GM21526 (cell line): Measurements from ENCODE around the gene KAT6B.
"Not testable (repeated sequence)": the region's sequence is repeated elsewhere in the genome, so short reads cannot be mapped to it uniquely, and the experiment has no call there.

ENCODE experiments used
- ATAC-seq: cut with Tn5 transposase; IDR thresholded peaks from one replicate; pipeline ENCODE4 v1.9.1; 2021; ENCODE audit warnings: moderate library complexity; ENCODE audit not compliant: unreplicated experiment, low FRiP score

Gene KAT6B

DNA sequence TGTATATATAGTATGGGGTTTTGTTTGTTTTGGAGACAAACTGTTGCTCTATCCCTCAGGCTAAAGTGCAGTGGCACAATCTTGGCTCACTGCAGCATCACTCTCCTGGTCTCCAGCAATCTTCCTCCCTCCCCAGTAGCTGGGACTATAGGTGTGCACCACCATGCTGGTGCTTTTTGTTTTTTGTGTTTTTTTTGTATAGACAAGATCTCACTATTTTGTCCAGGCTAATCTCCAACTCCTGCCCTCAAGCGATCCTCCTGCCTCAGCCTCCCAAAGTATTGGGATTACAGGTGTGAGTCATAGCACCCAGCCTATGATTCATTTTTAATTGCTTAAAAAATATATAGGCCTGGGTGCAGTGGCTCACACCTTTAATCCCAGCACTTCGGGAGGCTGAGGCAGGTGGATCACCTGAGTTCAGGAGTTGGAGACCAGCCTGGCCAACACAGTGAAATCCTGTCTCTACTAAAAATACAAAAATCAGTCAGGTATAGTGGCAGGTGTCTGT lies 229.6 kb downstream of the KAT6B start:
- ATAC-seq = not testable (repeated sequence)

DNA sequence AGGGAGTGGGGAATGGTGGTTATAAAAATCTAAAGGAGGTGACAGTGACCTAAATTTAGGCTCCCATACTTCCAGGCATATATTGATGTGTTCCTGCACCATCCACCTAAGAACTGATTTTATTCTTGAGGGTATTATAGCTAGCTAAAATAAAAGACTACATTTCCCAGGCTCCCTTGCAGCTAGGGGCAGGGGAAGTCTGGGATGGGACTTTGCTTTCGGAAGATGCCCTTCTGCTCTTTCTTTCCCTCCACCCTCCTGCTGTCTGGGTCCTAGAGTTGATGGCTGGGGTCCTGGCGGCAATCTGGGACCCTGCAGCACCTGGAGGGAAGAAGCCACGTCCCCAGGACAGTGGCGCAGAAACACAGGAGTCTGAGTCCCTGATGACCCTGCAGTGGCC lies 231.3 kb downstream of the KAT6B start:
- no peak for ATAC-seq

DNA sequence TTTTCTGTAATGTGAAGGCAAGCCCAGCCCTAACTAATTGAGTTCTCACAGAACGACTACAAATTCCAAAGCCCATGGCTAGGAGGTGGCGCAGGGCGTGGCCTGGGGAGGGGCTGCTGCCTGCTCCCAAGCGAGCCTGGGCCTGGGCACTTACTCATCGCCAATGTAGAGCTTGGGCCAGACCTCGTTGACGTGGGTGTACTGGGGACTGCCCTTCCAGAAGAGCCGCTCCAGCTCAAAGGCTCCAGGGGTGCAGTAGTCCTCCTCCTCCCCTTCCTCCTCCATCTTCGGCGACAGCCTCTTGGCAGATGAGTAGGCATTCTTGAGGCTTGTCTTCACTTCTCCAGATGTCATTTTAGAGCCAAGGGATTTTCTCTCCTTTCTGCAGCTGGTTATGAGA lies 231.8 kb downstream of the KAT6B start:
- no peak for ATAC-seq

DNA sequence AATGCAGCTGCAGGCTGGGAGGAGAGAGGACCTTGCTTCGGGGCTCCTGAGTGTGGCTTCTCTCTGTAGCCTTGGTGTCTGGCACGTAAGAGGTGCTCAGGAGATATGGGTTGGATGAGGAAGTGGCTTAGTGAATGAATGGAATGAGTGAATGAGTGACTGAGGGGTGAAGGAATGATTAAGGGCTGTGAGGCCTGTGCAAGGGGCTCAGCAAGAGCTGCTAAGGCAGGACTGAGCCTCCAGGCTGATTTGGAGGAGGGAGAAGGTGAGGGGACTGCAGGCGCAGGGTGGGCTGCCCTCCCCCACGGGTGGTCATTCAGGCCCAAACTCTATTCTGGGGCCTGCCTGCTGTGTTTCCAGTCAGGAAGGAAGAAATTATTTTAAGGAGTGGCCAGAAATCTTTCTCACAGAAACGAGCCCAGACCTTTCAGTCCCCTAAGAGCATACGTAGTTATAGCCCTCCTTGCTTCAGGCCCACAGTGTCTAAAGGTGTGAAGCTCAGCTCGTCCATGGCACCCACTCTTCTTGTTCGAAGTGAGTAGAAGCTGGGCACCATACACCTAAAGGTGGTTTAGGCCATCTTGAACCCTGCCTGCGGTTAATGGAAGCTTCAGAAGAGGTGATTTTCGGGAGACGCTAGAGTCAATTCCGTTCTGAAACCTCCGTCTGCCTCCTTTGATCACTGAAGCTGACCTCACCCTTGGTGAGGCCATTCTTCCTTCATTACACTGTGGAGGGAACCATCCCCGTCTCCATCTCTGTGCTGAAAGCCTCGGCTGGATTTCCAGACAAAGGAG lies 235.5 kb downstream of the KAT6B start:
- ATAC-seq = no peak

DNA sequence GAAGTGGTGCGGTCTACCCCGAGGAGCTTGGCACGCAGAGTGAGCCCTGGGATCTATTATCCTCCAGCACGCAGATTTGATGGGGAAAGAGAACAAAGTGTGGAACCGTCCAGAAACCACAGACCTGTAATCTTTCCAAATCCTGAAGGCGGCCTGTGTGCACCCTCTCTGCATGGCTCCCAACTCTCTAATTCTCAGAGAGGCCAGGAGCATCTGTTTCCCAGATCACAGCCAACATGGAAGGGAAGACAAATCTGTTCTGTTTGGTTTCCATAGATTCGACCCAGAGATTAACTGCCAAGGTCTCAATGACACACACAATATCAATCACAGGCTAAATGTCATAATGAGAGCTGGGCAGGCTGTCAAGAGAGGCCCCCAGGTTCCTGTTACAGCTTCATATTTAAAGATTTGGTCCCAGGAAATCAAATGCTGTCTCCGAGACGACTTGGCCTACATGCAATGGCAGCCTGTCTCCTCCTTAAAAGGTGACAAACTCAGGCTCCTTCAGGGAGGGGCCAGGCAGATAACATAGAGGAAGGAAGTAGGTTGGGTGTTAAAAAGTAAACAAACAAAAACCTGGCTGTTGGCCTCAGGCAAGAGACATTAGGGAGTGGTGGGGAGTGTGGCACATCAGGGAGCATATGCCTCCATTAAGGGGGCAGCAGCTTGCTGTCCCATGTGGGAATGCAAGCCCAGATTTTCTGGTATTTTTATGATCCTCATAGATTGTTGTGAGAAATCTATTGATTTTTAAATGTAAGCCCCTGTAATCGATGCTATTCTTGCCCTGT lies 236.3 kb downstream of the KAT6B start:
- no peak for ATAC-seq

DNA sequence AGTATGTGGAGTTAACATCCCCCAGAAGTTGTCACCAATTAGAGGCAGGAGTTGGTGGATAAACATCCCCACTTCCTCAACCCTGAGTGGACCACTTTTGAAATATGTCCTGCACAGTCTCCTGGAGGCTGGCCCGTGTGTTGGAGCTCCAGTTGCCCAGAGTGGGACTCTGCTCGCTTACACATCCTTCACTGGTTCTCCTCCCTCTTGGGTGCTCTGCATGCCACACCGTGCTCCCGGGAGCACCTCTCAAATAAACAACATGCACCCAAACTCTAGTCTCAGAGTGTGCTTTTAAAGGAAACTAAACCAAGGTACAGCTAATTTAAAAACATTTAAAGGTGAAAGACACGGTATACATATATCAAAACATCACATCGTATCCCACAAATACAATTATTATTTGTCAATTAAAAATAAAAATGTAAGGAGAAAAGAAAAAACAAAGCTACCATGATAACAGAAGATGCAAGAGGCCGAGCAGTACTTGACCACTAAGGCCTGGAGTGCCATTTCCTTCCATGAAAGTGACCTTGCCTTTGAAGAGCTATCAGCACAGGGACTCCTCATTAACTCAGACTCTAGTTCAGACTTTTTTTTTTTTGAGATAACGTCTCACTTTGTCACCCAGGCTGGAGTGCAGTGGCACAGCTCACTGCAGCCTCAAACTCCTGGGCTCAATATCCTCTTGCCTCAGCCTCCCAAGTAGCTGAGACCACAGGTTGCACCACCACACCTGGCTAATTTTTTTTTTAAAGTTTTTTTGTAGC lies 237.2 kb downstream of the KAT6B start:
- ATAC-seq = no peak

DNA sequence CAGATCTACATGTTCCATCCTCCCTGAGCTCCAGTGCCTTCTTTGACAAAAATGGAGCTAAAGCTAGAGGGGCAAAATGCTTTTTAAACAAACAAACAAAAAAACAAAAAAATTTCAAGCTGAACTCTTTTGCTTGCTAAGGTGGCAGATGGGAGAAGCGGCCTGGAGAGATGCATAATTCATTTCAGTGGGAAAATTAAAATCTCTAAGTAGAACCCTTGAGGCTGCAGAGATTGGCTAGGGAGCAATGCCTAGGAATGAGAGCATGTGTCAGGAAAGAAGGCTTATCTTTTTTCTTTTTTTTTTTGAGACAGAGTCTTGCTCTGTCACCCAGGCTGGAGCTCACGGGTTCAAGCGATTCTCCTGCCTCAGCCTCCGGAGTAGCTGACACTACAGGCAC lies 238.7 kb downstream of the KAT6B start:
- no peak for ATAC-seq

DNA sequence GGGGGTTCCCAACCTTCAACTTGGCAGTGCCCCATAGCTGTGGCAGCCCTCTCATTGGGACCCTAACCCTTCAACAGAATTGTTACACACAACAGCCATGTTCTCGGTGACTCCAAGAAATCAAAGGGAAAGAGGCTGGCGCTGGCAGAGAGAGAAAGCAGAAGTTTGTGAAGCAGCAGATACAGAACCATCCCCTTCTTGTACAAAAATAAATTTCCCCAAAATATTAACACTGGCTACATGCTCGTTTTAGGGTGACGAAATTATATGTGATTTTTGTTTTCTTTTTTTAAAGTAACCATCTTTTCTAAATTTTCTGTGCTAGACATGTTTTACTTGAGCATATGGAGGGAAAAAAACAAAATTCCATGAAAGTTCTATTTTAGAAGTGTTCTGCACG lies 239.9 kb downstream of the KAT6B start:
- ATAC-seq = no peak

DNA sequence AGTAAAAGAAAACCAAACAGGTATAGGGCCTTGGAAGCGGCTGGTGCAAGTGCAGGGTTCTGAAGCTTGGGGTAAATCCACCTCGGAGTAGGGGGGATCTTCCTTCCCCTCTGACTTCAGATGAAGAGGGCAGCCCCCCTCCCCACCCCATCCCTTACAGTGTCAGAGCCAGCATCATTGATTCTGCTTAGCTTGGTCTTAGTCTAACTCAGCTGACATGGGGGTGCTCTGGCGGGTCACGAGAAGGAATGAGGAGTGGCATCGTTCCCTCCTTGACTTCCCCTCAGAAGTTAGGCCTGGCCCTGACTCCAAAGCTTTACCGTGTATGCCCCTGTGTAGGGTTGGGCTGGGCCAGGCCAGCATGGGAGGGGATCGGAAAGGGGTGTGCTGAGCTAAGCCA lies 240.9 kb downstream of the KAT6B start:
- no peak for ATAC-seq

DNA sequence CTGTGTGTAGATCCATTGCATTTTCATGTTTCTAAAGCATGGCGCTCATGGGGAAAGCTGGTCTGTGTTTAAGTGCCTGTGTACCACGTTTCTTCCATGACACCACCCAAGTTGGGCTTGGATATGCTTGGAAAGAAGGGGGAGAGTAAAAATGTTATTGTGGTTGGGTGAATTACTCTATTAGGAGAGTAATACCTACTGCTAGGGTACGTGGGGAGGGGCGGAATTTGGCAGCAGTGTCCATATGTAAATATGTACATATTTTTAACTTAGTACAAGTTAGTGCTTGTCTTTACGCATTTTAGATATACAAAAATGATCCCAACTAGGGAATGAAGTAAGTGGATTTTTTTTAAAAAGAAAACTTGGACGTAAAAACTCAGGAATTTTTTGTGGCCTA lies 242.1 kb downstream of the KAT6B start:
- ATAC-seq = no peak

DNA sequence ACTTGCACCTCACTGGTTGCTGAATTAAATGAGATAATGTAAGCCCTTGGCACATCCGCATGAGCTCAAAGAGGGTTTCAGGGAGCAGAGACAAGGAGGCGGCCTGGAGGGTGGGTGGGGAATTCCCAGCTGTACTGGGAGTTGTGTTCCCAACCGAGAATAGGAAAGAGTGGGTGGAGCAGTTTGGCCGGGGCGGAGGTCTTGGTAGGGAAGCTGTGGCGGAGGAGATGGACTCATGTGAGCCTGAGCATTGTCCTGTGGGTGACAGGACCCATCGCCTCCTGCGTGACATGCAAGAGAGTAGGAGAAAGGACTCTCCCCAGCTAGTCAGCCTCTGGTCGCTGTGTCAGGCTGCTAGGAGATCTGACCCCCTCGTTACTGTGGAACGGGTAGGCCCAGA lies 244.1 kb downstream of the KAT6B start:
- ATAC-seq = no peak

DNA sequence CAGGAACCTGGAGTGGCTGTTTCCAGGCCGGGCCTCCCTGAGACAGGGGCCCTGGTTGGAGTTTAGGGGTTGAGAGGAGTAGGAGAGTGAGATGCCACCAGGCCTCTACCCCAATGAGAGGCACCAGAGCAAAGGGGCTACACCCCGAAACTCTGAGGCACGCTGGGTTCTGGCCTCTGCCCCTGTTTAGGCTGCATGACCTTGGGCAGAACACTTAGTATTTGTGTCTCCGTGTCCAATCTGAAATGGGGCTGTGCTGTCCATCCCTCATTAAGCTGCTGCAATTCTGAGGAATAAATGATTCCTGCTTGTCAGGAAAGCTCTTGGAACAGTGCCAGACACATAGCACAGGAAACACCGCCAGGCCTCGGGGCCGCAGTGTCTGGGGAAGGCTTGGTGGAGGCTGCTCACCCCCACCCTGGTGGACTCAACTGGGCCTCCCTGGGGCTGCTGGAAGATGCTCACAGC lies 244.6 kb downstream of the KAT6B start:
- no peak for ATAC-seq

DNA sequence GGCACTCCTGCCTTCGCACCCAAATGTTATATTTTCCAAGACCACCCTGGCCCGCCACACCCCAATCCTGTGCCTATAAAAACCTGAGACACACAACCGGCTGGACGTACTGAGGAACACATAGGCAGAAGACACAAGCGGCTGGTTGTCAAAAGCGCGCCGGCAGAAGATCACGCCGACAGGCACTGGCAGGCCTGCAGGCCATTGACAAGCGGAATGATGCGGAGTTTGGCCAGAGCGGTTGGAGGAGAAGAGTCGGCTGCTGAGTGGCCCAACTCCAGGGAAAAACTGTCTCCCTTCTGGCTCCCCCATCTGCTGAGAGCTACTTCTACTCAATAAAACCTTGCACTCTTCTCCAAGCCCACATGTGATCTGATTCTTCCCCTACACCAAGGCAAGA lies 245.4 kb downstream of the KAT6B start:
- no peak for ATAC-seq

DNA sequence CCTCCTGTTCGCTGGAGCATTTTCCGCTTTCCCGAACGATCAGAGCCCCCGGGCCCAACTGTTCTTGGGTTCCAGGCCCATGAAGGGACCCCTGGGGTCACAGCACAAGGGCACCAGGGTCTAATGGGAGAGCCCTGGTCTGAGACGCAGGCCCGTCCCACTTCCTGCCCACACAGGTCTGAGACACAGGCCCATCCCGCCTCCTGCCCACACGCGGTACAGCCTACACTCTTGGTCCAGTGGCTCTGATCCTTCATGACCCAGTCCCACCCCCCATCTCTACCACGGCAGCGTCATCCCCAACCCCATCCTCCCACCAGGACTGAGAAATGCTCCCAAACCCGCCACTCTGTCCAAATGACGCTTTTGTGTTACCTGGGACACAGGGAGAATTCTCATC lies 246.3 kb downstream of the KAT6B start:
- no peak for ATAC-seq

DNA sequence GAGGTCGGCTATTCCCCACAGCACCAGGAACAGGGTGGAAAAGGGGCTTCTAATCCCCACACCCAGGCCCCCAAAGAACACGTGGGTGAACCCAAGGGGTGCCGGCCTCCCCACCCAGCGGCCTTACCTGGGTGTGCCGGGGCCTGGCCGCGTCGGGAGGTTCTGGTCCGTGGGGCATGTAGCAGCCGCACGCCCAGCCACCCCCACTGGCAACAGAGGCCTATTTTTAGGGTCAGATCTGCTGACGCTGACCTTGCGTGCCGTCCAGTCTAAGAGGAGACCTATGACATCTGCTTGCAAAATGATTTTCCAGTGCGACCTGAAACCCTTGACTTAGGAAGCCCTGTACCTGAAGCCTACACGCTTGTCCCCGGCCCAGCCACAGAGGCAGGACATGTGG lies 247.0 kb downstream of the KAT6B start:
- ATAC-seq = no peak

DNA sequence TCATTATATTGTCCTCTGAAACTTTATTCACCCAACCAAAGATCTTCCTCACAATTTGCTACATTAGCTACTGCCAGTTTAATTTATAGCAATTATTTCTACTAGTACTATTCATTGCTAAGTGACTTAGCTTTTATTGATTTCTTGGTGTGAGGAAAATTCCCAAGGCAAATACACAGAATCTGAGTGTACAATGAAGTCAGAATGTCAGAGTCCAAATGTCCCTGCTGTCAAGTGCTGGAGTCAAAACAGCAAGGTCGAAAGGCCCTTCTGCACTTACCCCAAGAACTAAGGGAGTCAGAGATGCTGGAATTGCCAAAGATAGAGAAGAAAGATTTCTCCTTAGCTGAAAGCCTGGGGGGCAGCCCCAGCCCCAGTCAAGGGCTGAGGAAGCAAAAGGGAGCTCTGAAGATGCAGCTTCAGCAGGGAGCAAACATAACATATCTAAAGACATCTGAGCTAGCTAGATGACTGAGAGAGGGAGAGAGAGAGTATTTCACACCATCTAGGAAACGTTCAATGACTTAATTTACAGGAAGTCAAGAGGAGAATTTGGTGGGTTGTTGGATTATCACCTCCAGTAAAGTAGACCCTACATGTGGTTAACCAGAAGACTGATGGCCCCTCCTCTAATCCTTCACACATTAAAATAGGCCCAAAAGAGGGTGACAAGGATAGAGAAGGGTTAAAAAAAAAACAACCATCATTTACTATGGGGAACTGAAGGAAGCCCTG lies 248.5 kb downstream of the KAT6B start:
- no peak for ATAC-seq

DNA sequence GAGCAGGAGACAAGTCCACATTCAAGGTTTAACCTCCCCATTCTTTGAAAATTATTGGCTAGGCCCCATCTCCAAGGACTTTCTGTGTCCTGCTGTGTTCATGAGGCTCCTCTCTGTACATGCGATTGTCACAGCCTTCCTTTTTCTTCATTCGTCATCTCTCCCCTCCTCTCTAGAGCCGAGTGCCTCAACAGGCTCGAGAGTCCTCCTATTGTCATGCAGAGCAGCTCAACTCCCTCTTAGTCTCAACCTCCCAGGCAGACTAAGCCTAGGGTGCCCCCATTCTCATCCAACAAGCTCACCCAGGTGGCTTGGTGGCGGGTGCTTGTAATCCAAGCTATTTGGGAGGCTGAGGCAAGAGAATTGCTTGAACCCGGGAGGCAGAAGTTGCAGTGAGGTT lies 249.9 kb downstream of the KAT6B start:
- ATAC-seq = no peak

DNA sequence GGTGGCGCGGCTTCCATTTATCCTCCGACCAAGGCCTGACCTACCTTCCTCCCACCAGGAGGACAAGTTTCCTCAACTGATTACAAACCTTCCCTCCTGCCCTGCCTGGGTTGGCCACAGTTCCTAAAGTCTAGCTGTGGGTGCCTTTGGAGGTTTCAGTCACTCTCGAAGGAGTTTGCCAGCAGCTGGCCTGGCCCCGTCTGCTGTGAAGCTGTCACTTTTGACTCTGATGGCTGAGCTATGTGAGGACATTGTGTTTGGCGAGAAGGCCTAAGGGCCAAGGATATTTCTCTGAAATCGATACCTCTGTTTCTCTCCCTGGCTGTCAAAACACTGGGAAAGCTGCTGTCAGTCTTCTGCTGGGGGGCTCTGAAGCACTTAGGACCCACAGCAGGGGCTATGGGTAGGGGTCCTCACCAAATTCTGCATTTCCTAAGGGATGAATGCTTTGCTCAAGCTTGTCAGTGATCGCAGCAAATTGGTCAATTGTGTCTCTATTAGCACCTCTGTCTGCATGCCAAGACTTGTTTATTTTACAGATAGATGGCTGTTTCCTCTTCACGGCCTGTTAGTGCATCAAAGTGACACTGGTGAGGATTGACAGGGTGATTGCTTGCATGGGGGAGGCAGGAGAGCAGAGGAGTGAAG lies 253.2 kb downstream of the KAT6B start:
- no peak for ATAC-seq

DNA sequence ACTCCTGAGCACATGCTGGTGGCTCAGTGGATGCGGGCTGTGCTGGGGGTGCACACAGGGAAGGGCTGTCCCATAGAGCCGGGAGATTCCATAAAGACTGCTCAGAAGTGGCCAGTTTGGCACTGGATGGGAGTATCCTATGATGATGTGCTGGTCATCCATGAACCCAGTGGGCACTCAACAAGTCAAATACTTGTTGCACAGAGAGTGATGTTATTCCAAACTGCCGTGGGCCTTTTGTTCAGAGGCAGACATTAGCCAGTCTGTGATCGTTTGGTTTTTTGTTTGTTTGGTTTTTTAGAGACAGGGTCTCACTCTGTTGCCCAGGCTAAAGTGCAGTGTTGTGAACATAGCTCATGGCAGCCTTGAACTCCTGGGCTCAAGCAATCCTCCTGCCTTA lies 254.2 kb downstream of the KAT6B start:
- ATAC-seq = no peak

DNA sequence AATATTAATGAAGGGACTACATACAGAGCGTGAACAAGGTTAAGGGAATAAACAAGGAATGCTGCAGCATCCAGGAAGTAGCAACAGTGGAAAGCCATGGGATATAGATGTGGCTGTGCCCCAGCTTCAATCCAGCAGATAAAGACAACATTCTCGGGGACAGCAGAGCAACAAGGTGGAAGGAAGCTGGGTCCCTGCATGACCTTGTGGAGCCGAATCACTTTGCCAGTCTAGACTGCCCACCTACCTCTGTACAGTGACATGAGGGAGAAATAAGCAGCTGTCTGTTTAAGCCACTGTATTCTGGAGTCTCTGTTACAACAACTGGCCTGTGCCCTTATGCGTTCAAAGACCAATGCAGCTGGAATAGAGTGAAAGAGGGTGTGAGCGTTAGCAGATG lies 255.0 kb downstream of the KAT6B start:
- ATAC-seq = no peak
